IPS-18a (cell line): ENCODE results near the gene N4BP3.
"Not testable (repeated sequence)": the region's sequence is repeated elsewhere in the genome, so short reads cannot be mapped to it uniquely, and the experiment has no call there.

Experiments used
- H3K27ac ChIP-seq: one replicate; pipeline ENCODE4 v1.5.1; 2013; ENCODE audit warnings: low read length
- H3K27me3 ChIP-seq: one replicate; pipeline ENCODE4 v1.6.1; 2013; ENCODE audit warnings: mild to moderate bottlenecking, low read length; ENCODE audit not compliant: control insufficient read depth, insufficient read depth
- H3K36me3 ChIP-seq: one replicate; pipeline ENCODE4 v1.6.1; 2013; ENCODE audit warnings: low read depth, low read length; ENCODE audit not compliant: control insufficient read depth
- H3K4me1 ChIP-seq: one replicate; pipeline ENCODE4 v1.6.1; 2013; ENCODE audit warnings: low read depth, low read length; ENCODE audit not compliant: control insufficient read depth
- H3K4me3 ChIP-seq: one replicate; pipeline ENCODE4 v1.5.1; 2013; ENCODE audit warnings: low read length
- H3K9ac ChIP-seq: one replicate; pipeline ENCODE4 v1.6.1; 2013; ENCODE audit warnings: mild to moderate bottlenecking, low read length, moderate library complexity
- H3K9me3 ChIP-seq: one replicate; pipeline ENCODE4 v1.6.1; 2013; ENCODE audit warnings: low read depth, low read length; ENCODE audit not compliant: control insufficient read depth

N4BP3 gene

DNA sequence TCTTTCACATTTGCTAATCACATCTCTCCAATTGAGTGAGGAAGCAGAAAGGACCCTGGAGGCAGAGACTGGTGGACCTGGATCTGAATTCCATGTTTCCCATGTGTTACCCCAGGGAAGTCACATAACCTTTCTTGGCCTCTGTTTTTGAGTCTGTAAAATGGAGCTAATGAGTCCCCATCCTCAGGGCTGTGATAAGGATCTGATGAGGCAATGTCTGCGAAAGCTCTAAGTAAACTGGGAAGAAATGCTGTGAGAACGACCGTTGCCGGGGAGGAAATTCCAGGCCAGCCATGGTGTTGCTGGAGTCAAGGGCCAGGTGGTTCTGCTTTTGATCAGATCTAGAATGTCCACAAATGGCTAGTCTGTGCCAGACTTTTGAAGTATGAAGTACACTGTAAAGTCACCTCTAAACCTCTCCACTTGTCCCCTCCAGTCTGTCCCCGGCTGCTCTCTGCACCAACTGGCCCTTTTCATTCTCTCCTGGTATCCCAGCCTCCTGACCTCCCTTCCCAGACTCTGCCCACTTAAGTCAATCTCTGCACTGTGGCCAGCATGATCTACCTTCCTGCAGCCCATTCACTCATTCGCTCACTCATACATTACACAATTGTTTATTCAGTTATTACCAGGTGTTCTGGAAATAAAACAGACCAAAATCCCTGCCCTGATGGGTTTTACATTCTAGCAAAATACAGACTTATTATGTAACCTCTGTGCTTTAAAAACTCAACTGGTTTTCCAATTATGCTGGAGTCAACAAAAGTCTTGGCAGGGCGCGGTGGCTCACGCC lies 32.5 kb upstream of the N4BP3 start:
- peaks cover under 1% of the 10 kb centered on the region for H3K27me3 ChIP-seq
- H3K4me1 ChIP-seq = no peaks in the 10 kb centered on the region
- H3K27ac ChIP-seq = no peak overlapping the region
- no peak overlapping the region for H3K4me3 ChIP-seq
- no peaks in the 10 kb centered on the region for H3K9me3 ChIP-seq
- no peak overlapping the region for H3K9ac ChIP-seq
- H3K36me3 ChIP-seq = no peaks in the 10 kb centered on the region

DNA sequence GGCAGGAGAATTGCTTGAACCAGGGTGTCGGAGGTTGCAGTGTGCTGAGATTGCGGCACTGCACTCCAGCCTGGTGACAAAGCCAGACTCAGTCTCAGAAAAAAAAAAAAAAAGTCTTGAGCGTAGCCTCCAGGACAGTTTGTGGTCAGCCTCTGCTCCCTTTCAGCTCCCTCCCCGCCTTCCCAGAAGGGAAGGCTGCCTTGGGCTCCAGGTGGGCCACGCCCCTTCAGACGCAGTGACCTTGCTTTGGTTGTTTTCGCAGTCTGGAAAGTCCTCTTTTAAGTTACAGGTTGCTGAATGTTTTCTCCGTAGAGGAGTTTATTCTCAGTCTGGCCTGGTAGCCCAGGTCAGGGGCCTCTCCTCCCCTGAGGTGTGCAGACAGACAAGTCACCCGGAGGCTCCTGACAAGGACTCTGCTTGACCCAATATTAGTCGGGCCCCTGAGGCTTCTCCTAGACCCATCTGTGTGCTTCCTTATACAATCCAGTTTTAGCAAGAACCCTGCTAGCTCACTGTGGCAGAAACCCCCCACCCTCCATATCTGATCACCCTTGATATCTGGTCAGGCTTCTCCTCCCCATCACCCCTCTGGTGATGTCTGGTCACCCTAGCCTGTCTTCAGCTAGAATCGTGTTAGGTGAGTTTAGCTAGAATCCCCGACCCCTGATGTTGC lies 31.6 kb upstream of the N4BP3 start:
- Histone ChIP-seq H3K27me3 (no peaks in the 10 kb centered on the region), H3K27ac (no peak overlapping the region), H3K4me1 (no peaks in the 10 kb centered on the region), H3K36me3 (no peaks in the 10 kb centered on the region), H3K9ac (no peak overlapping the region), H3K4me3 (no peak overlapping the region), H3K9me3 (no peaks in the 10 kb centered on the region)

GRCh38 chr5:178083922-178084321 lies 29.4 kb upstream of the N4BP3 start:
- Histone ChIP-seq H3K4me3 (no peak overlapping the region), H3K36me3 (no peaks in the 10 kb centered on the region), H3K9me3 (no peaks in the 10 kb centered on the region), H3K9ac (no peak overlapping the region), H3K27me3 (no peaks in the 10 kb centered on the region), H3K4me1 (no peaks in the 10 kb centered on the region), H3K27ac (no peak overlapping the region)

GRCh38 chr5:178085316-178085715 lies 28.0 kb upstream of the N4BP3 start:
- no peaks in the 10 kb centered on the region for H3K9me3 ChIP-seq
- no peaks in the 10 kb centered on the region for H3K27me3 ChIP-seq
- no peak overlapping the region for H3K9ac ChIP-seq
- no peak overlapping the region for H3K4me3 ChIP-seq
- no peaks in the 10 kb centered on the region for H3K36me3 ChIP-seq
- H3K27ac ChIP-seq = no peak overlapping the region
- no peaks in the 10 kb centered on the region for H3K4me1 ChIP-seq

DNA sequence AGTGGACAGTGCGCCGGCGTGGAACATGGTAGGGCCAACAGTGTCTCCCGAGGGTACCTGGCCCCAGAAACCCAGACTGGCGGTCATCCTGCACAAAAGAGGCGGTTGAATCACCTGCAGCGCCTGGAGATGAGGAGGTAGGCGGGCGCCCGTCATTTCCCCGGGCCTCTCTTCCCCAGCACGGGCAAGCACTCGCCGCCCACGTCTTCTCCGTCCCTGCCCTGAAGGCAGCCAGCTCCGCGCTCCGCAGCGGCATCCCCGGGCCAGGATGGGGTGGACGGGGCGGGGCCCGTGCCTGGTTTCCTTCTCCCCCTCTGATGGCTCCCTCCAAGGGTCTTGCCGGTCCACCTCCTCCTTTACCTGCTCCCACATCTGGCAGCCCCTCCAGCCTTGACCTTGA lies 27.1 kb upstream of the N4BP3 start:
- H3K9ac ChIP-seq = no peak overlapping the region
- H3K27ac ChIP-seq = no peak overlapping the region
- H3K9me3 ChIP-seq = no peaks in the 10 kb centered on the region
- no peaks in the 10 kb centered on the region for H3K27me3 ChIP-seq
- H3K36me3 ChIP-seq = no peaks in the 10 kb centered on the region
- H3K4me1 ChIP-seq = no peaks in the 10 kb centered on the region
- H3K4me3 ChIP-seq = no peak overlapping the region

- H3K27ac ChIP-seq, H3K36me3 ChIP-seq, H3K27me3 ChIP-seq, H3K4me3 ChIP-seq, H3K9ac ChIP-seq, H3K9me3 ChIP-seq, H3K4me1 ChIP-seq: not testable (repeated sequence)
These were observed 26.1 kb upstream of the N4BP3 start for GRCh38 chr5:178087199-178087598.

DNA sequence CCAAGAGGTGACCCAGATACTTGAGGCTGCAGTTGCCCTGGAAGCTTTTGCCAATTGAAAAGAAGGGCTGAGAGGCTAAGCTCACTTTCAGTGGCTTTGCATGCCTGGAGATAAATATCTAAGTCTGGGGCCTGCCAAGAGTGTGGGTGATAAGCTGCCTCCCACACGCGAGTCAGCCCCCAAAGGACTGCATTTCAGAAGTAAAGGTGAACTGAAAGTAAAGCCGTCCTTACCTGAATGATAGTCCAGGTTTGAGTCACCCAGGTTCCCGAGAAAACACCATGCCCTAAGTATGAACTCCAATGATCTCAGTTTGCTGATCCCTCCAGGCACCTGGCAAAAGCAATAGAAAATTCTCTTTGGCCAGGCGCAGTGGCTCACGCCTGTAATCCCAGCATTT lies 22.5 kb upstream of the N4BP3 start:
- Histone ChIP-seq H3K27me3 (no peaks in the 10 kb centered on the region), H3K27ac (no peak overlapping the region), H3K4me3 (no peak overlapping the region), H3K9ac (no peak overlapping the region), H3K9me3 (no peaks in the 10 kb centered on the region), H3K36me3 (no peaks in the 10 kb centered on the region), H3K4me1 (no peaks in the 10 kb centered on the region)

DNA sequence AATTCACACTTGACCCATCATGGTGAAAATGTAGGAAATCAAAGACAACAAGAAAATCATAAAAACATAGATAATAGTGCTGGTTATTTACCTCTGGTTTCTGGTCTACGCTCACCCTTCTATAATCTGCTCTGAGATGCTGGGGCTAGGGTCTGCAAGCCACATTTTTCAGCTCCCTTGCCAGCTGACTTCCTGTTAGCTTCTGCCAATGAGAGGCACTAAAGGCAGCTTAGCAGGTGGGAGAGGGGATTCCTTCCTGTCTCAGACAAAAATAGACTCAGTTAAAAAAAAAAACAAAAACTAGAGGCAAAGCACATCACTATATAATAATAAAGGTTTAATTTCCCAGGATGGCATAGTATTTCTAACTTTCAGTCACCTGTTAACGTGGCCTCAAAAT lies 20.2 kb upstream of the N4BP3 start:
- Histone ChIP-seq H3K9me3 (no peaks in the 10 kb centered on the region), H3K9ac (no peak overlapping the region), H3K27me3 (no peaks in the 10 kb centered on the region), H3K27ac (no peak overlapping the region), H3K36me3 (no peaks in the 10 kb centered on the region), H3K4me3 (no peak overlapping the region), H3K4me1 (no peaks in the 10 kb centered on the region)

- H3K27ac ChIP-seq = no peak overlapping the region
- H3K9ac ChIP-seq = no peak overlapping the region
- no peaks in the 10 kb centered on the region for H3K4me1 ChIP-seq
- H3K9me3 ChIP-seq = no peaks in the 10 kb centered on the region
- no peaks in the 10 kb centered on the region for H3K36me3 ChIP-seq
- H3K27me3 ChIP-seq = no peaks in the 10 kb centered on the region
- no peak overlapping the region for H3K4me3 ChIP-seq
These were observed 19.0 kb upstream of the N4BP3 start for GRCh38 chr5:178094345-178094744.

DNA sequence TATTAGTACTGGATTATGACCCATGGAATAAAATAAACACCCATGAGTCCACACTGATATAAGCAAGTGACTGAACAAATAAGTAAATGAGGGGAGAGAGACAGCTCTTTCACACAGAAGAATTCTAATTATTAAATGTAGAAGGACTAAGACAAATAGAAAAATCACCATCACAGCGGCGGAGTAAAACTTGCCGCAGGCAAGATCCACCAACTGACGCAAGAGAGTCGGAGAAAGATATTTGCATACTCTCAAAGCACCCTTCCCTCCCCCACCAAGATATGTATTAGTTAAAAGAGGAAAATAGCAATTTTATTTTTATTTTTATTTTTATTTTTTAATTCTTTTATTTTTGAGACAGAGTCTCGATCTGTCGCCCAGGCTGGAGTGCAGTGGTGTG lies 14.6 kb upstream of the N4BP3 start:
- Histone ChIP-seq H3K4me1 (no peaks in the 10 kb centered on the region), H3K27ac (no peak overlapping the region), H3K9me3 (no peaks in the 10 kb centered on the region), H3K4me3 (no peak overlapping the region), H3K27me3 (no peaks in the 10 kb centered on the region), H3K36me3 (no peaks in the 10 kb centered on the region), H3K9ac (no peak overlapping the region)

- H3K27ac ChIP-seq = no peak overlapping the region
- no peaks in the 10 kb centered on the region for H3K27me3 ChIP-seq
- H3K4me1 ChIP-seq = no peaks in the 10 kb centered on the region
- H3K9me3 ChIP-seq = no peaks in the 10 kb centered on the region
- H3K4me3 ChIP-seq = no peak overlapping the region
- H3K36me3 ChIP-seq = no peaks in the 10 kb centered on the region
- no peak overlapping the region for H3K9ac ChIP-seq
These were observed 9.7 kb upstream of the N4BP3 start for GRCh38 chr5:178103612-178104011.

DNA sequence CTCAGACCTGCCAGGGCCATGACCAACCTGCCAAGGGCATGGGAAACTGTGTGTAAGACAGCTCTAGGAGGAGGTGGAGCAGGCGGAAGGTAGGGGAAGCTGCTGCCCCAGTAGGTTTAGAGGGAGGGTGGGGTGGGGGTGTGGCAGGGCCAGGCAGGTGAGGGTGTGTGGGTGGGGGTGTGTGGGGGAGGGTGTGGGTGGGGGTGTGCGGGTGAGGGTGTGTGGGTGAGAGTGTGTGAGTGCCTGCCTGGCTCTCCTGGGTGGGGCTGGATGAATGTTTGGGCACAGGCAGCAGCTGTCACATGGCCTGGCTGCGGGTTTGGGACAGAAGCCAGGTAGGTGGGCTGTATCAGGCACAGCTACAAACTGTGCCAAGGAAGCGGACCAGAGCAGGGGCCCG lies 8.8 kb upstream of the N4BP3 start:
- H3K36me3 ChIP-seq = no peaks in the 10 kb centered on the region
- H3K9me3 ChIP-seq = no peaks in the 10 kb centered on the region
- no peaks in the 10 kb centered on the region for H3K27me3 ChIP-seq
- no peaks in the 10 kb centered on the region for H3K4me1 ChIP-seq
- H3K27ac ChIP-seq = no peak overlapping the region
- H3K9ac ChIP-seq = no peak overlapping the region
- no peak overlapping the region for H3K4me3 ChIP-seq
